Liver (tissue), 9 donors: ENCODE results near the gene ZNF398. TPM values are rescaled to one million over a fixed set of nuclear protein-coding genes. Genes with fewer than 3 reads are reported as not detected.

Experiments used
- DNase-seq: peaks from one replicate; pipeline ENCODE4 v3.0.0-alpha.2; 2017; ENCODE audit warnings: low spot score
- H3K27ac ChIP-seq, 2 donors: one replicate each; pipeline ENCODE4 v1.7.0; 2013; ENCODE audit warnings: inconsistent platforms in 2 of 2, low read length in 2 of 2, control low read depth in 1 of 2, low read depth in 1 of 2, mild to moderate bottlenecking in 1 of 2
- H3K27me3 ChIP-seq, 4 donors: one replicate each; pipeline versions ENCODE4 v1.6.1 to v1.7.0; 2013; ENCODE audit warnings: low read length in 3 of 4, inconsistent platforms in 1 of 4, mild to moderate bottlenecking in 1 of 4, moderate library complexity in 1 of 4; ENCODE audit not compliant: control insufficient read depth in 4 of 4, insufficient read depth in 4 of 4
- H3K36me3 ChIP-seq, 4 donors: one replicate each; pipeline versions ENCODE4 v1.6.1 to v1.7.0; 2013; ENCODE audit warnings: low read length in 3 of 4, mild to moderate bottlenecking in 3 of 4, low read depth in 1 of 4, moderate library complexity in 1 of 4; ENCODE audit not compliant: control insufficient read depth in 4 of 4, insufficient read depth in 3 of 4
- H3K4me1 ChIP-seq, 4 donors: one replicate each; pipeline versions ENCODE4 v1.6.1 to v1.7.0; 2013; ENCODE audit warnings: low read length in 3 of 4, mild to moderate bottlenecking in 3 of 4, moderate library complexity in 1 of 4; ENCODE audit not compliant: control insufficient read depth in 4 of 4, insufficient read depth in 4 of 4
- H3K4me3 ChIP-seq, 3 donors: one replicate each; pipeline versions ENCODE4 v1.6.1 to v1.7.0; 2013; ENCODE audit warnings: low read length in 3 of 3, control low read depth in 1 of 3, low read depth in 1 of 3, mild to moderate bottlenecking in 1 of 3
- H3K9ac ChIP-seq, 2 donors: one replicate each; pipeline ENCODE4 v1.7.0; 2013; ENCODE audit warnings: low read length in 2 of 2, mild to moderate bottlenecking in 2 of 2, moderate library complexity in 2 of 2, control low read depth in 1 of 2, low read depth in 1 of 2
- H3K9me3 ChIP-seq, 4 donors: one replicate each; pipeline versions ENCODE4 v1.6.1 to v1.7.0; 2013; ENCODE audit warnings: low read length in 3 of 4; ENCODE audit not compliant: control insufficient read depth in 4 of 4
- EGR1 ChIP-seq, 2 donors: IDR thresholded peaks; 2 replicates each; pipeline ENCODE4 v1.6.1; 2016 to 2018; ENCODE audit warnings: antibody characterized with exemption in 2 of 2, low read depth in 2 of 2
- HNF4G ChIP-seq: IDR thresholded peaks from 2 replicates; pipeline ENCODE4 v1.6.1; 2016; ENCODE audit warnings: antibody characterized with exemption
- JUND ChIP-seq, 2 donors: IDR thresholded peaks; 2 replicates each; pipeline ENCODE4 v1.6.1; 2016; ENCODE audit warnings: antibody characterized with exemption in 2 of 2
- MAX ChIP-seq: IDR thresholded peaks from 2 replicates; pipeline ENCODE4 v1.6.1; 2016; ENCODE audit warnings: antibody characterized with exemption
- RXRA ChIP-seq, 2 donors: IDR thresholded peaks; 2 replicates each; pipeline ENCODE4 v1.6.1; 2017 to 2018; ENCODE audit warnings: antibody characterized with exemption in 2 of 2, mild to moderate bottlenecking in 1 of 2
- SP1 ChIP-seq: IDR thresholded peaks from 2 replicates; pipeline ENCODE4 v1.6.1; 2018; ENCODE audit warnings: antibody characterized with exemption, mild to moderate bottlenecking
- WGBS: extraction: QIAGEN DNeasy Blood & Tissue Kit; methylation state at CpG from one replicate; pipeline ENCODE4 v1.1.7; 2013; 5-methylcytosine and 5-hydroxymethylcytosine counted together
- polyA plus RNA-seq, 2 donors: library from polyadenylated mRNA; stranded (reverse) in 1 of 2; unstranded in 1 of 2; fragments of 200-250 nt in 1 of 2; fragments of >200 nt in 1 of 2; fragmentation: Nextera tagmentation in 1 of 2; extraction: Ambion mirVana in 1 of 2; gene quantifications; one replicate each; pipeline versions ENCODE4 v1.2.1 to v1.2.3, GENCODE V29; 2013 to 2015
- total RNA-seq, 2 donors: library from RNA; depleted of rRNA; stranded (reverse); fragments of >200 nt; gene quantifications; one replicate each; pipeline ENCODE4 v1.2.3, GENCODE V29; 2014
- TF ChIP-seq, protein P1 (sequence below): fragments of 150-350 bp; IDR thresholded peaks from 2 replicates; pipeline ENCODE4 v1.5.1; 2017; ENCODE audit warnings: improper control_type of control experiment, low read depth, low read length; ENCODE audit not compliant: missing input control
- donor health status: healthy.
- donor health status: healthy.
- donor health status: healthy.
- donor health status: healthy.
- donor health status: healthy.

ZNF398 gene
- total and polyA plus RNA-seq, 4 donors, result 1.5 to 7.8 (median 4.5) TPM

GRCh38 chr7:149188637-149189259 lies 41.5 kb downstream of the ZNF398 start:
- TF ChIP-seq RXRA (IDR thresholded peaks at IDR 0.05), result no peak
- TF ChIP-seq JUND (IDR thresholded peaks at IDR 0.05), result no peak
- no peak for TF ChIP-seq SP1
- 61% methylated on average over 12 of the region's 12 CpGs for WGBS

DNA sequence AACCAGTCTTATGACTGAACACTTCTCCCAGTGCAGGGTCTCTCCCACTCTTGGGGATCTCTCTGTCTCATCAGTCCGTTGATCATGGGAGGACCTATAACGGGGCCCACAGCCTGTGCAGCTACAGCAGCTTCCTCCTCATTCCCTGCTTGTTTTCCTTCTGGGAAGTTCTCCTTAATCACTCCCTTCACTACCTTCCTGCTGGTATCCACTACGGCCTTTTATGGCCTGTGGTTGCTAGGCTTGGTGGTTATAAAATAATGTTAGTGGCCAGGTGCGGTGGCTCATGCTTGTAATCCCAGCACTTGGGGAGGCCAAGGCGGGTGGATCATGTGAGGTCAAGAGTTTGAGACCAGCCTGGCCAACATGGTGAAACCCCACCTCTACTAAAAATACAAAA lies 44.6 kb downstream of the ZNF398 start:
- Histone ChIP-seq H3K27me3 (no peaks in the 10 kb centered on the region), H3K4me1 (peaks cover 3 to 13% (median 11%) of the 10 kb centered on the region in 4 donors), H3K27ac (no peak overlapping the region), H3K9me3 (no peaks in the 10 kb centered on the region), H3K4me3 (no peak overlapping the region), H3K36me3 (no peaks in the 10 kb centered on the region), H3K9ac (no peak overlapping the region)
- TF ChIP-seq HNF4G, result no peak
- TF ChIP-seq, protein P1, sequence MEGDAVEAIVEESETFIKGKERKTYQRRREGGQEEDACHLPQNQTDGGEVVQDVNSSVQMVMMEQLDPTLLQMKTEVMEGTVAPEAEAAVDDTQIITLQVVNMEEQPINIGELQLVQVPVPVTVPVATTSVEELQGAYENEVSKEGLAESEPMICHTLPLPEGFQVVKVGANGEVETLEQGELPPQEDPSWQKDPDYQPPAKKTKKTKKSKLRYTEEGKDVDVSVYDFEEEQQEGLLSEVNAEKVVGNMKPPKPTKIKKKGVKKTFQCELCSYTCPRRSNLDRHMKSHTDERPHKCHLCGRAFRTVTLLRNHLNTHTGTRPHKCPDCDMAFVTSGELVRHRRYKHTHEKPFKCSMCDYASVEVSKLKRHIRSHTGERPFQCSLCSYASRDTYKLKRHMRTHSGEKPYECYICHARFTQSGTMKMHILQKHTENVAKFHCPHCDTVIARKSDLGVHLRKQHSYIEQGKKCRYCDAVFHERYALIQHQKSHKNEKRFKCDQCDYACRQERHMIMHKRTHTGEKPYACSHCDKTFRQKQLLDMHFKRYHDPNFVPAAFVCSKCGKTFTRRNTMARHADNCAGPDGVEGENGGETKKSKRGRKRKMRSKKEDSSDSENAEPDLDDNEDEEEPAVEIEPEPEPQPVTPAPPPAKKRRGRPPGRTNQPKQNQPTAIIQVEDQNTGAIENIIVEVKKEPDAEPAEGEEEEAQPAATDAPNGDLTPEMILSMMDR, result no peak
- DNase-seq, result no peak
- 69% methylated on average over 5 of the region's 5 CpGs for WGBS

More at GRCh38 chr7:149188637-149189259, 41.5 kb downstream of the ZNF398 start:
- no peak for DNase-seq
- H3K9me3 ChIP-seq, result no peaks in the 10 kb centered on the region
- no peak overlapping the region for H3K9ac ChIP-seq
- H3K27me3 ChIP-seq, result no peaks in the 10 kb centered on the region
- no peak overlapping the region for H3K4me3 ChIP-seq
- H3K36me3 ChIP-seq, result no peaks in the 10 kb centered on the region
- no peaks in the 10 kb centered on the region for H3K4me1 ChIP-seq
- no peak overlapping the region for H3K27ac ChIP-seq

DNA sequence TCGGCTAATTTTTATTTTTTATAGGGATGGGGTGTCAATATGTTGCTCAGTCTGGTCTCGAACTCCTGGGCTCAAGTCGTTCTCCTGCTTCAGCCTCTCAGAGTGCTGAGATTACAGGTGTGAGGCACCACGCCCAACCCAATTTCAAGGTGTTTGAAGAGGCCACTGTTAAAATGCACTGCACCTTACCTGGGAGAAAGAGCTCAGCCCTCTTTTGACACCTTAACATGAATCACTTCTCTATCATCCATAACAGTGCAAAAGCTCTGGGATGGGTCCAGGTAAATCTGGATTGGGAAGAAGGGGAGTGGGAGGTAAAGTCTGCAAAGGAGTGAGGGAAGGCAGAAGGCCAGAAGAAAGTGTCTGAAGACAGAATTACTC lies 47.5 kb downstream of the ZNF398 start:
- Histone ChIP-seq H3K4me1 (peaks cover 7 to 20% (median 17%) of the 10 kb centered on the region in 4 donors), H3K36me3 (peaks cover 7 to 15% (median 12%) of the 10 kb centered on the region in 4 donors), H3K9me3 (no peaks in the 10 kb centered on the region), H3K4me3 (peak overlapping the region; percentile 32 to 71 (median 66)), H3K9ac (peak overlapping the region in 1 of 2 donors; percentile 62), H3K27me3 (no peaks in the 10 kb centered on the region), H3K27ac (peak overlapping the region in 1 of 2 donors; percentile 88)
- 87% methylated on average over 4 of the region's 4 CpGs for WGBS
- DNase-seq, result no peak
- TF ChIP-seq, protein P1, result no peak
- TF ChIP-seq MAX, result no peak
- no peak for TF ChIP-seq HNF4G
- TF ChIP-seq EGR1 (IDR thresholded peaks at IDR 0.05; ENCODE audit: low read depth in 2 of 2), result no peak
